Thyroid gland (tissue), 4 donors: ENCODE measurements around the gene ROCK2.

Experiments used
- CTCF ChIP-seq, 6 experiments: fragments of 200-600 bp in 3 of 6; fragments of 450-650 bp in 3 of 6; sonication (generic) in 3 of 6; IDR thresholded peaks; one replicate each; pipeline ENCODE4 v1.5.1; 2016 to 2019; ENCODE audit warnings: antibody characterized with exemption in 6 of 6, mild to moderate bottlenecking in 2 of 6, inconsistent platforms in 1 of 6, moderate library complexity in 1 of 6
- POLR2A ChIP-seq, 2 donors: fragments of 450-650 bp; IDR thresholded peaks; one replicate each; pipeline ENCODE4 v1.6.1; 2017; ENCODE audit warnings: antibody characterized with exemption in 2 of 2, mild to moderate bottlenecking in 2 of 2, moderate library complexity in 1 of 2

- TF ChIP-seq CTCF (IDR thresholded peaks at IDR 0.05) = no peak
- TF ChIP-seq POLR2A (IDR thresholded peaks at IDR 0.05) = no peak
These were observed 169.1 kb downstream of the ROCK2 start for GRCh38 chr2:11175293-11175795.
